Hematopoietic multipotent progenitor cell treated with erythropoietin and hydrocortisone succinate and interleukin-3 and kit ligand, for 15 days (in vitro differentiated cells): ENCODE measurements around the gene CGB7.

ENCODE experiments used
- DNase-seq: peaks from one replicate; pipeline ENCODE4 v3.0.0-alpha.2; 2015; ENCODE audit warnings: low spot score

CGB7 gene

DNA sequence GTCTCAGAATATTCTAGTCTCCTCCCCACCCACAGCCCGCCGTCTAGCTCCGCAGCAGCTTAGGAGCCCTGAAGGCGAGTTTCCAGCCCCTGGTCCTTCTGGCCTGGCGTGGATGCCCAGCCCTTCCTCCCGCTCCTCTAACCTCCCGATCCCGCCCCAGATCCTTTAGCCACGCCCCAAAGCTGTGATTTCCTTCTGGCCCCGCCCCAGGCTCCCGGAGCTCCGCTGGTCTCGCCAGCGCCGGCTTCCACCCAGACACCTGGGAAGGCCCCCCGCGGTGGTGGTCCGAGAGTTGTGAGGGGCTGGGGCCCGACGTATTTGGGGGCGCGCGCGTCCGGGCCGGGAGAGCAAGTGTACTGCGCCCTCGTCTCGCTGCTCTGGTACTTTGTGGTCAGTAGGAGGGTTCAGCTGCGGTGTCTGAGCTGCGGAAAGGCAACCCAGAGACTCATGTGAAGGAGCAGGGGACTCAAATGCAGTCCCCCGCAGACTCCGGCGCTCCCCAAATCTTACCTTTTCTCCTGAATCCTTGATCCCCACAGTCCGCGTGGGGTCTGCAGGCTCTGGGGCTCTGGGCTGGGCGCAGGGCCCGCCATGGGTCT lies at the start of gene CGB7:
TSS of gene CGB7 (minus strand) at position 114 of the 599 bp plus-strand sequence. CDS start 2,374 bp downstream, outside the sequence.
- no peak for DNase-seq

- DNase-seq = peak; percentile 71
These were observed 49.1 kb upstream of the CGB7 start for GRCh38 chr19:49106648-49107135.

GRCh38 chr19:49104229-49104864 lies 46.8 kb upstream of the CGB7 start:
- DNase-seq = no peak

GRCh38 chr19:49103331-49104085 lies 46.0 kb upstream of the CGB7 start:
- no peak for DNase-seq

DNA sequence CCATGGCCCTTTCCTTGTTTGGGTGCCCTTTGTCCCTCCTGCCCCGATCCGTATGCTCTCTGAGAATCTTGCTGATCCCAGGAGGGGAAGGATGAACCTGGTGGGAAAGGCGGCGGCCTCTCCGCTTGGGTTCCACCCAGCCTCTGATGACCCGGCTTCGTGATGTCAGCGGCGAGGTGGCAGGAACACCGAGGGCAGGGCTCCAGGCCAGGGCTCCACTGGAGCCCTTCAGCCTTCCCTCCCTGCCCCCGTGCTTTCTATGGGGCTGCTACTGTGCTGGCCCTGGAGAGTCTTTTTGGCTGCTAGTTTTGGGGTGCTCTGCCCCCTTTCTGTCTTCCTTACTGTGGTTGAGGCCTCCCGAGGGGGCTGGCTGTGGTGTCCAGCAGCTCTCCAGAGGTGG lies 44.8 kb upstream of the CGB7 start:
- no peak for DNase-seq

DNA sequence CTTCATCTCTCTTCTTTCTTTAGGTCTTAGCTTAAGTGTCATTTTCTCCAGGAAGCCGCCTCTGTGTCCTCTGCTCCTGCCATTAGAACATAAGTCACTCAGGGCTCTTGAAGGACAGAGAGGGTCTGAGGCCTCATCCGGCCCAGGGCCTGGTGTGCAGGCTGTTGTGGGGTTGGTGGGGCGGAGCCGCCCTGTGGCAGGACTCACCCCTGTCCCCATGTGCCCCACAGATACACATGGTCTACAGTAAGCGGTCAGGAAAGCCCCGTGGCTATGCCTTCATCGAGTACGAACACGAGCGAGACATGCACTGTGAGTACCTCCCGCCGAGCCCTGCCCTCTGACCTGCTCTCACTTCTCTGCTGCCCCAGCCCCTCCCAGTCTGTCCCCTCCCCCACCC lies 43.6 kb upstream of the CGB7 start:
- DNase-seq = no peak

DNA sequence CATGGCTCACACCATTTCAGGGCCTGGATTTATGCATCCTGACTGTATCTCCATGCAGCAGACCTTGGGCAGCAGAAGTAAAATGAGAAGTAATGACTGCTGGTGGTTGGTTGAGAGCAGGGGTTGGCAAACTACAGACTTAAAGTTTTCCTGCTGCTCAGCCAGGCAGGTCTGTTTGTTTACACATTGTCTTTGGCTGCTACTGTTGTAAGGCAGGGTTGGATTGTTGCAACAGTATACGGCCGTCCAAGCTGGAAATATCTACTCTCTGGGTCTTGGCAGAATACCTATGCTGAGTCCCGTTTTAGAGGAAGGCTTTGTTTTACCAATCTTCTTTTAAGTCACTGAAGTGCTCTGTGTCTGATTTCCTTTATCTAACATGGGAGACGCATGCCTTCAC lies 41.2 kb upstream of the CGB7 start:
- DNase-seq = no peak

DNA sequence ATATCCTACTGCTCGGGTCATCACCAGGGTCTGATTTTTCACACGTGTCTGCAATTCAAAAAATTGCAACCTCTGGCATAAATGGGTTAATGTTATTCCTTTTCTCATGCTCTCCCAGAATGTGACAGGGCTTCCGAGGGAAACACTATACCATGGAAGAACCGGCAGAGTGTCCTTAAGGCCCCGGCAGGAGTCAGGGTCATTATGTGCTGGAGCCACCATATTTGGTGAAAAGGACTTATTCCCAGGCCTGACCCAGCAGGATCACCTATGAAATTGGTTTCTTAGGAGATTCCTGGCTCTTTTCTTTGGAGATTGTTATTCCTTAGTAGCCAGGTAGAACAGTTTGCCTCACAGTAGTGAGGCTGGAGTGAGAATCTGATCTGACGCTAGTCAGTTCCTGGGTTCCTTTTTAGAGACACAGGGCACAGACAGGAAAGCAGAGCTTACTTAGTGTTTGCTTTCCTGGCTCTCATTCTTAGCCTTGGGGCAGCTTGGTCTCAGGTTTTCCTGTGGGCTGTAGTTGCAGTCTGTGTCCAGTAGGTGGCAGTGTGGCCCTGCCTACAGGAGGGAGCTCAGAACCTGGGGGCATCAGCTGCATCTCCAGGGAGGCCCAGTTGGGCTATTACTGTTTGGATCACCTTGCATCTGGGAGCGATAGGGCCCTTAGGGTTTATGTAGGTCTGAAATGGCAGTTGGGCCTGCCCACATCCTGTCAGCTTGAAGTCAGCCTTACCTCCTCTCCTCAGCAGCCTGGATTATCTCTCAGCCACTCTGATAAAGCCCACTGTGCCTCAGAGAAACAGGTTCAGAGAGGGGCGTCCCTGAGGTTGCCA lies 40.1 kb upstream of the CGB7 start:
- DNase-seq = peak; percentile 83

DNA sequence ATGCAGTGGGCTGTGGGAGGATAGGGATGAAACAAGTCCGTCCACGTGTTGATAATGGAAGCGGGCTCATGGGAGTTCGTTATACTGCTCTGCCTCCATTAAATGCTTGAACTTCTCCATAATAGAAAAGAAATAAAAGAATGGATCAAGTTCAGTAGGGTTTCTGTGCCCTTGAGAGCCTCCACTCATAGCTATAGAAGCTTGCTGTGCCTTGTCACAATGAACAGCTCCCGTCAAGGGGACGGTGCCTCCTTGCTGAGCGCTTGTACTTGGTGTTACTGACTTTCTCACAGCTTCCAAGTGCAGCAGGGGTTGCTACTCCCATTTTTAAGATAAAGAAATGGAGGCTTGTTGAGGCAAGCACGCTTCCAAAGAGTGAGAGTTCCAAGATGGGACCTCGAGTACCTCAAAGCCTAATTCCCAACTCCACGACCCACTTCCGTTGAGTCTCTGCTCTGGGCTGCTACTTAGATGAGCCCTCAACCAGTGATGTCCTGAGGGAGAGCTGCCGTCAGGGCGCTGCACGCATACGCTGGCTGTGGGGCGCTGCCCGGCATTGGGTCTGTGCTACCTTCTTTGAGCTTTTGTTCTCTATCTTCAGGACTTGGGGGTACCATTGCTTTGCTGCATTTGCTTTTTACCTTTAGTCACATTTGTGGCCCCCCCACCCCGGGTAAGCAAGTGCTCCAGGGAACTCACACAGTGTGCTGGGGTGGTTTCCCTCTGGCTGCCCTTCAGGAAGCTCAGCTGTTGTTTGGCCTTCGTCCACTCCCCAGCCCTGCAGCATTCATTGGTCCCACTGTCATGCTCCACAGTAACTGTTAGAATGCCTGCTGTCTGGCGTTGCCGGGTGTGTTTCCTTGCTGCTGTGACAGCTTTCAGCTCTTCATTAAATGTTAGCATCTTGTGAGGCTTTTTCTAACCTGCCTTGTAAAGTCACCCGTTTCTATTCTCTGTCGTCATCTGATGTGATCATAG lies 37.2 kb upstream of the CGB7 start:
- DNase-seq = no peak

DNA sequence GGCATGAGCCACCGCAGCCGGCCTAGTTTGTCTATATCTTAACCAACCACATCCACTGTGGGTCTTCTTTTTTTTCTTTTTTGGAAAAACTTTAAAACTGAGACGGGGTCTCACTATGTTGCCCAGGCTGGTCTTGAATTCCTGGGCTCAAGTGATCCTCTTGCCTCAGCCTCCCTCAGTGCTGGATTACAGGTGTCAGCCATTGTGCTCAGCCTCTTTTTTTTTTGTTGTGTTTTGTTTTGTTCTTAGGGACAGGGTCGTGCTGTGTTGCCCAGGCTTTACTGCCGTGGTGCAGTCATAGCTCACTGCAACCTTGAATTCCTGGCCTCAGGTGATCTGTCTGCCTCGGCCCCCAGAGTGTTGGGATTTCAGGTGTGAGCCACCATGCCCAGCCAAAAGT lies 35.1 kb upstream of the CGB7 start:
- no peak for DNase-seq

- DNase-seq = no peak
These were observed 34.0 kb upstream of the CGB7 start for GRCh38 chr19:49091391-49092038.

DNA sequence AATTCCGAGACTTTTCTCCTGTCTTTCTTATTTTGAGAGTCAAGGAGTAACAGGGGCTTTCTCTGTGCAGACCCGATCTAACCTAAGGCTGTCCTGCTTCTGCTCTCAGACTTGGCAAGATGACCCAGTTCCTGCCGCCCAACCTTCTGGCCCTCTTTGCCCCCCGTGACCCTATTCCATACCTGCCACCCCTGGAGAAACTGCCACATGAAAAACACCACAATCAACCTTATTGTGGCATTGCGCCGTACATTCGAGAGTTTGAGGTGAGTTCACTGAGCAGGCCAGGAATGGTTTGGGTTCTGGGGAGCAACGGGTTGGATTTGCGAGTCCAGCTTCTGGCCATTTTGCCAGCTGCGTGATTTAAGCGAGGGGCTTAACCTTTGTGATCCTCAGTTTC lies 28.7 kb upstream of the CGB7 start:
- DNase-seq = no peak

GRCh38 chr19:49085868-49086232 lies 28.3 kb upstream of the CGB7 start:
- no peak for DNase-seq

- DNase-seq = peak; percentile 98
These were observed 27.7 kb upstream of the CGB7 start, which contains the start of gene SNRNP70 for GRCh38 chr19:49085020-49085867. SNRNP70 (plus strand) TSS chr19:49085451; CDS start chr19:49086415, 964 bp downstream.

GRCh38 chr19:49084206-49085019 lies 26.9 kb upstream of the CGB7 start:
- DNase-seq = no peak

- no peak for DNase-seq
These were observed 23.7 kb upstream of the CGB7 start for GRCh38 chr19:49081273-49081672.

DNA sequence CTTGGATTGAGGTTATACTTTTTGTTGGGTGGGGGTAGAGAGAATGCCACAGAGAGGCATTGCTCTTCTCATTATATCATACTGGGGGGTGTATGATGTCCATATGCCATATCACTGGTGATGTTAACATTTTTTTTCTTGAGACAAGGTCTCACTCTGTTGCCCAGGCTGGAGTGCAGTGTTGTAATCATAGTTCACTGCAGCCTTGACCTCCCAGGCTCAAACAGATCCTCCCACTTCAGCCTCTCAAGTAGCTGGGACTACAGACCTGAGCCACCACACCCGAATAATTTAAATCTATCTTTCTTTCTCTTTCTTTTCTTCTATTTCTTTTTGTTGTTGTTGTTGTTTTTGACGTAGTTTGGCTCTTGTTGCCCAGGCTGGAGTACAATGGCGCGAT lies 22.8 kb upstream of the CGB7 start:
- no peak for DNase-seq

- peak; percentile 17 for DNase-seq
These were observed 17.3 kb upstream of the CGB7 start for GRCh38 chr19:49074869-49075268.
